K562 (cell line): ENCODE results near the gene ACTN4. TPM values are rescaled to one million over a fixed set of nuclear protein-coding genes. Genes with fewer than 3 reads are reported as not detected.

Experiments
- BRF1 ChIP-seq: IDR thresholded peaks from 3 replicates; pipeline ENCODE4 v1.6.1; 2011; ENCODE audit warnings: borderline replicate concordance, mild to moderate bottlenecking; ENCODE audit not compliant: insufficient read length; ENCODE audit errors: extremely low read depth
- CHD2 ChIP-seq: IDR thresholded peaks from 2 replicates; pipeline ENCODE4 v1.6.1; 2011; ENCODE audit warnings: low read depth, low read length
- E2F3 ChIP-seq: fragments of 250-450 bp; sonication (Bioruptor Pico); IDR thresholded peaks from 2 replicates; pipeline ENCODE4 v1.4.0; 2020; ENCODE audit warnings: mild to moderate bottlenecking
- HLTF ChIP-seq: fragments of 450-650 bp; IDR thresholded peaks from 2 replicates; pipeline ENCODE4 v1.6.1; 2016
- KDM5B ChIP-seq: fragments of 200-600 bp; sonication (generic); IDR thresholded peaks from 2 replicates; pipeline ENCODE4 v1.6.1; 2012; ENCODE audit warnings: low read depth, mild to moderate bottlenecking, moderate library complexity, low read length, control low read depth, inconsistent platforms; ENCODE audit not compliant: insufficient replicate concordance
- LCOR ChIP-seq: sonication (generic); formaldehyde crosslinking; IDR thresholded peaks from 2 replicates; pipeline ENCODE4 v1.8.0; 2022; ENCODE audit warnings: mild to moderate bottlenecking, missing genetic modification reagents
- NFIC ChIP-seq: fragments of 450-650 bp; IDR thresholded peaks from 2 replicates; pipeline ENCODE4 v1.6.1; 2017; ENCODE audit warnings: mild to moderate bottlenecking, inconsistent platforms
- NONO ChIP-seq, 2 experiments: fragments of 200-400 bp in 1 of 2; fragments of 450-650 bp in 1 of 2; formaldehyde crosslinking in 1 of 2; IDR thresholded peaks; 2 replicates each; pipeline ENCODE4 v1.6.1; 2017; ENCODE audit warnings: low read depth in 2 of 2, mild to moderate bottlenecking in 2 of 2, moderate library complexity in 2 of 2, low read length in 1 of 2
- POLR2H ChIP-seq: IDR thresholded peaks from 2 replicates; pipeline ENCODE4 v1.6.1; 2016; ENCODE audit warnings: missing genetic modification characterization, low read depth, mild to moderate bottlenecking, control low read depth, missing compliant biosample characterization, moderate library complexity
- PPARD ChIP-seq: fragments of 250-450 bp; sonication (Bioruptor Pico); IDR thresholded peaks from 2 replicates; pipeline ENCODE4 v1.8.0; 2022; ENCODE audit warnings: inconsistent platforms, mild to moderate bottlenecking, moderate library complexity
- SETDB1 ChIP-seq: IDR thresholded peaks from one replicate; pipeline ENCODE4 v1.6.1; 2012; ENCODE audit warnings: low read length, control low read depth, inconsistent platforms
- SMAD2 ChIP-seq: fragments of 150-350 bp; IDR thresholded peaks from 2 replicates; pipeline ENCODE4 v1.6.1; 2014; ENCODE audit warnings: low read depth, mild to moderate bottlenecking, low read length
- SMARCC2 ChIP-seq: fragments of 450-650 bp; IDR thresholded peaks from 2 replicates; pipeline ENCODE4 v1.6.1; 2017; ENCODE audit warnings: antibody characterized with exemption, moderate library complexity, mild to moderate bottlenecking, low read depth
- STAT5B ChIP-seq: fragments of 250-450 bp; sonication (Bioruptor Pico); IDR thresholded peaks from 2 replicates; pipeline ENCODE4 v1.8.0; 2021; ENCODE audit warnings: mild to moderate bottlenecking, inconsistent platforms
- TCF3 ChIP-seq: sonication (generic); formaldehyde crosslinking; IDR thresholded peaks from 2 replicates; pipeline ENCODE4 v1.4.0; 2020; ENCODE audit warnings: mild to moderate bottlenecking, missing genetic modification reagents
- TCF7 ChIP-seq: sonication (generic); IDR thresholded peaks from 2 replicates; pipeline ENCODE4 v1.6.1; 2016; ENCODE audit warnings: antibody characterized with exemption, borderline replicate concordance
- ZNF436 ChIP-seq: fragments of 250-450, 450-650 bp; sonication (Bioruptor Pico); formaldehyde crosslinking; IDR thresholded peaks from 2 replicates; pipeline ENCODE4 v1.7.0; 2020; ENCODE audit warnings: mild to moderate bottlenecking
- polyA plus RNA-seq, 8 experiments: library from polyadenylated mRNA; depleted of rRNA in 4 of 8; stranded (reverse) in 5 of 8; unstranded in 3 of 8; fragments of >200 nt; fragmentation: Nextera tagmentation in 2 of 8; fragmentation: Illumina TruSeq in 1 of 8; extraction: Ambion mirVana in 2 of 8; extraction: Trizol in 1 of 8; gene quantifications; 2 replicates each; pipeline versions ENCODE4 v1.2.1 to v1.2.3, GENCODE V29; 2011 to 2014; ENCODE audit warnings: inconsistent platforms in 1 of 8, missing spikeins in 1 of 8
- total RNA-seq, 7 experiments: library from RNA; depleted of rRNA in 6 of 7; stranded (reverse); fragments of >200 nt in 6 of 7; fragmentation: Illumina TruSeq in 2 of 7; extraction: Trizol in 2 of 7; gene quantifications; 2 replicates each; pipeline versions ENCODE4 v1.2.1 to v1.2.3, GENCODE V29; 2011 to 2021; ENCODE audit warnings: low replicate concordance in 1 of 7
- TF ChIP-seq, protein P1 (sequence below): sonication (generic); formaldehyde crosslinking; IDR thresholded peaks from 2 replicates; pipeline ENCODE4 v1.8.1; 2022; ENCODE audit warnings: missing genetic modification reagents
- TF ChIP-seq, protein P2 (sequence below), 3 experiments: IDR thresholded peaks in 2 of 3; conservative IDR thresholded peaks in 1 of 3; 2 replicates each; pipeline ENCODE4 v1.5.1; 2011 to 2012; ENCODE audit warnings: low read length in 3 of 3, mild to moderate bottlenecking in 3 of 3, control low read depth in 2 of 3, improper control_type of control experiment in 1 of 3, inconsistent platforms in 1 of 3, low read depth in 1 of 3, mixed read lengths in 1 of 3, moderate library complexity in 1 of 3; ENCODE audit not compliant: insufficient read depth in 2 of 3
- TF ChIP-seq, protein P3 (sequence below): fragments of 250-450 bp; sonication (Bioruptor Pico); IDR thresholded peaks from 2 replicates; pipeline ENCODE4 v1.8.0; 2022; ENCODE audit warnings: moderate library complexity, mild to moderate bottlenecking, inconsistent platforms
- TF ChIP-seq, protein P4 (sequence below): fragments of 450-650 bp; formaldehyde crosslinking; IDR thresholded peaks from 2 replicates; pipeline ENCODE4 v1.4.0; 2022; ENCODE audit warnings: missing genetic modification characterization
- TF ChIP-seq, protein P5 (sequence below): conservative IDR thresholded peaks from 2 replicates; pipeline ENCODE4 v1.6.1; 2011; ENCODE audit warnings: low read depth, mild to moderate bottlenecking, low read length; ENCODE audit not compliant: control insufficient read depth
- TF ChIP-seq, protein P6 (sequence below): sonication (generic); formaldehyde crosslinking; IDR thresholded peaks from 2 replicates; pipeline ENCODE4 v1.8.1; 2023; ENCODE audit warnings: mild to moderate bottlenecking, missing genetic modification reagents, moderate library complexity

ACTN4 gene
- total and polyA plus RNA-seq, 9 of the 15 experiments (the other 6 are each of a cell fraction or from before 2014, with no cell fraction given): 3.1 to 385 (median 125) TPM

DNA sequence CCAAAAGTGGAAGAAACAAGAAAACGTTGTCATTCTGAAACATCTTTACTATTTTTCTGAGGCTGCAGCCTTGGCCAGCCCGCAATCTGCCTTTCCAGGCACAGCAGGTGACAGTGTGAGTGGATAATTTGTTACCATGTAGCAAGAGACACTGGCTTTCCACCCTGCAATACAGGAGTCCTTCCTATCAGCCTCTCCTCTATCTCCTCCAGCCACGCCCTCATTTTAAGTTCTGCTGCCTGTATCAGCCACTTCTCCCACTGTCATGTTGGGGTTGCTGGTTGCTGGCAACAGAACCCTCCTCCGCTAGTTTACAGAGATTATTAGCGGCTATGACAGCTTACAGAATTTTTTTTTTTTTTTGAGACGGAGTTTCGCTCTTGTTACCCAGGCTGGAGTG is 133.6 kb downstream of the ACTN4 start (continued):
- TF ChIP-seq, protein P1, sequence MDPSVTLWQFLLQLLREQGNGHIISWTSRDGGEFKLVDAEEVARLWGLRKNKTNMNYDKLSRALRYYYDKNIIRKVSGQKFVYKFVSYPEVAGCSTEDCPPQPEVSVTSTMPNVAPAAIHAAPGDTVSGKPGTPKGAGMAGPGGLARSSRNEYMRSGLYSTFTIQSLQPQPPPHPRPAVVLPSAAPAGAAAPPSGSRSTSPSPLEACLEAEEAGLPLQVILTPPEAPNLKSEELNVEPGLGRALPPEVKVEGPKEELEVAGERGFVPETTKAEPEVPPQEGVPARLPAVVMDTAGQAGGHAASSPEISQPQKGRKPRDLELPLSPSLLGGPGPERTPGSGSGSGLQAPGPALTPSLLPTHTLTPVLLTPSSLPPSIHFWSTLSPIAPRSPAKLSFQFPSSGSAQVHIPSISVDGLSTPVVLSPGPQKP (CRISPR knock-in tag): no peak
- TF ChIP-seq, protein P2, sequence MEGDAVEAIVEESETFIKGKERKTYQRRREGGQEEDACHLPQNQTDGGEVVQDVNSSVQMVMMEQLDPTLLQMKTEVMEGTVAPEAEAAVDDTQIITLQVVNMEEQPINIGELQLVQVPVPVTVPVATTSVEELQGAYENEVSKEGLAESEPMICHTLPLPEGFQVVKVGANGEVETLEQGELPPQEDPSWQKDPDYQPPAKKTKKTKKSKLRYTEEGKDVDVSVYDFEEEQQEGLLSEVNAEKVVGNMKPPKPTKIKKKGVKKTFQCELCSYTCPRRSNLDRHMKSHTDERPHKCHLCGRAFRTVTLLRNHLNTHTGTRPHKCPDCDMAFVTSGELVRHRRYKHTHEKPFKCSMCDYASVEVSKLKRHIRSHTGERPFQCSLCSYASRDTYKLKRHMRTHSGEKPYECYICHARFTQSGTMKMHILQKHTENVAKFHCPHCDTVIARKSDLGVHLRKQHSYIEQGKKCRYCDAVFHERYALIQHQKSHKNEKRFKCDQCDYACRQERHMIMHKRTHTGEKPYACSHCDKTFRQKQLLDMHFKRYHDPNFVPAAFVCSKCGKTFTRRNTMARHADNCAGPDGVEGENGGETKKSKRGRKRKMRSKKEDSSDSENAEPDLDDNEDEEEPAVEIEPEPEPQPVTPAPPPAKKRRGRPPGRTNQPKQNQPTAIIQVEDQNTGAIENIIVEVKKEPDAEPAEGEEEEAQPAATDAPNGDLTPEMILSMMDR (IDR thresholded peaks at IDR 0.05 in 2 of 3, conservative IDR thresholded peaks at IDR 0.05 in 1 of 3; ENCODE audit: insufficient read depth in 2 of 3, low read depth in 1 of 3, low read length in 3 of 3): peak in 1 of 3 experiments; percentile 1; a peak in 1 of 6 replicates
- TF ChIP-seq ZNF436 (CRISPR knock-in tag): no peak
- TF ChIP-seq, protein P3, sequence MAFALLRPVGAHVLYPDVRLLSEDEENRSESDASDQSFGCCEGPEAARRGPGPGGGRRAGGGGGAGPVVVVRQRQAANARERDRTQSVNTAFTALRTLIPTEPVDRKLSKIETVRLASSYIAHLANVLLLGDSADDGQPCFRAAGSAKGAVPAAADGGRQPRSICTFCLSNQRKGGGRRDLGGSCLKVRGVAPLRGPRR (CRISPR knock-in tag): no peak
- no peak for TF ChIP-seq HLTF
- no peak for TF ChIP-seq CHD2
- TF ChIP-seq TCF7: no peak
- no peak for TF ChIP-seq SMARCC2
- TF ChIP-seq SMAD2: no peak
- TF ChIP-seq STAT5B: no peak
- TF ChIP-seq, protein P4, sequence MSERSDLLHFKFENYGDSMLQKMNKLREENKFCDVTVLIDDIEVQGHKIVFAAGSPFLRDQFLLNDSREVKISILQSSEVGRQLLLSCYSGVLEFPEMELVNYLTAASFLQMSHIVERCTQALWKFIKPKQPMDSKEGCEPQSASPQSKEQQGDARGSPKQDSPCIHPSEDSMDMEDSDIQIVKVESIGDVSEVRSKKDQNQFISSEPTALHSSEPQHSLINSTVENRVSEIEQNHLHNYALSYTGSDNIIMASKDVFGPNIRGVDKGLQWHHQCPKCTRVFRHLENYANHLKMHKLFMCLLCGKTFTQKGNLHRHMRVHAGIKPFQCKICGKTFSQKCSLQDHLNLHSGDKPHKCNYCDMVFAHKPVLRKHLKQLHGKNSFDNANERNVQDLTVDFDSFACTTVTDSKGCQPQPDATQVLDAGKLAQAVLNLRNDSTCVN (CRISPR knock-in tag): no peak
- TF ChIP-seq POLR2H: no peak
- TF ChIP-seq, protein P5, sequence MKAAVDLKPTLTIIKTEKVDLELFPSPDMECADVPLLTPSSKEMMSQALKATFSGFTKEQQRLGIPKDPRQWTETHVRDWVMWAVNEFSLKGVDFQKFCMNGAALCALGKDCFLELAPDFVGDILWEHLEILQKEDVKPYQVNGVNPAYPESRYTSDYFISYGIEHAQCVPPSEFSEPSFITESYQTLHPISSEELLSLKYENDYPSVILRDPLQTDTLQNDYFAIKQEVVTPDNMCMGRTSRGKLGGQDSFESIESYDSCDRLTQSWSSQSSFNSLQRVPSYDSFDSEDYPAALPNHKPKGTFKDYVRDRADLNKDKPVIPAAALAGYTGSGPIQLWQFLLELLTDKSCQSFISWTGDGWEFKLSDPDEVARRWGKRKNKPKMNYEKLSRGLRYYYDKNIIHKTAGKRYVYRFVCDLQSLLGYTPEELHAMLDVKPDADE: no peak
- TF ChIP-seq KDM5B: no peak
- no peak for TF ChIP-seq BRF1
- peak; percentile 94 for TF ChIP-seq TCF3
- TF ChIP-seq SETDB1: no peak
- TF ChIP-seq PPARD (CRISPR knock-in tag): no peak
- no peak for TF ChIP-seq NONO (IDR thresholded peaks at IDR 0.05; ENCODE audit: low read depth in 2 of 2, low read length in 1 of 2)
- no peak for TF ChIP-seq E2F3 (CRISPR knock-in tag)
- no peak; the same call in 1 of the 2 replicates for TF ChIP-seq NFIC
- TF ChIP-seq LCOR (CRISPR knock-in tag): peak; percentile 61; the same call in 1 of the 2 replicates
- TF ChIP-seq, protein P6, sequence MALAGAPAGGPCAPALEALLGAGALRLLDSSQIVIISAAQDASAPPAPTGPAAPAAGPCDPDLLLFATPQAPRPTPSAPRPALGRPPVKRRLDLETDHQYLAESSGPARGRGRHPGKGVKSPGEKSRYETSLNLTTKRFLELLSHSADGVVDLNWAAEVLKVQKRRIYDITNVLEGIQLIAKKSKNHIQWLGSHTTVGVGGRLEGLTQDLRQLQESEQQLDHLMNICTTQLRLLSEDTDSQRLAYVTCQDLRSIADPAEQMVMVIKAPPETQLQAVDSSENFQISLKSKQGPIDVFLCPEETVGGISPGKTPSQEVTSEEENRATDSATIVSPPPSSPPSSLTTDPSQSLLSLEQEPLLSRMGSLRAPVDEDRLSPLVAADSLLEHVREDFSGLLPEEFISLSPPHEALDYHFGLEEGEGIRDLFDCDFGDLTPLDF (CRISPR knock-in tag): no peak
